GM18526 (cell line): ENCODE results near the gene ELOVL7.

ENCODE experiments used
- POLR2A ChIP-seq: IDR thresholded peaks from 3 replicates; pipeline ENCODE4 v1.6.1; 2011; ENCODE audit not compliant: insufficient read length; ENCODE audit errors: extremely low read depth

ELOVL7 gene

GRCh38 chr5:60765019-60765709, 78.9 kb downstream of the ELOVL7 start:
- no peak for TF ChIP-seq POLR2A

- TF ChIP-seq POLR2A = no peak
Observed at GRCh38 chr5:60763061-60763460, 81.0 kb downstream of the ELOVL7 start.

- TF ChIP-seq POLR2A = no peak
Observed at GRCh38 chr5:60754495-60754894, 89.6 kb downstream of the ELOVL7 start.

GRCh38 chr5:60744682-60745081, 99.4 kb downstream of the ELOVL7 start:
- TF ChIP-seq POLR2A = no peak

GRCh38 chr5:60743511-60744314, 100.4 kb downstream of the ELOVL7 start:
- no peak for TF ChIP-seq POLR2A

- no peak for TF ChIP-seq POLR2A
Observed at GRCh38 chr5:60740322-60740721, 103.7 kb downstream of the ELOVL7 start.

- TF ChIP-seq POLR2A = no peak
Observed at GRCh38 chr5:60738933-60739332, 105.1 kb downstream of the ELOVL7 start.

- TF ChIP-seq POLR2A = no peak
Observed at GRCh38 chr5:60738461-60738860, 105.6 kb downstream of the ELOVL7 start.

GRCh38 chr5:60727033-60727679, 116.9 kb downstream of the ELOVL7 start:
- no peak for TF ChIP-seq POLR2A

- TF ChIP-seq POLR2A = no peak
Observed at GRCh38 chr5:60724126-60724525, 119.9 kb downstream of the ELOVL7 start.

- TF ChIP-seq POLR2A = no peak
Observed at GRCh38 chr5:60722416-60722815, 121.7 kb downstream of the ELOVL7 start.

GRCh38 chr5:60719329-60719728, 124.7 kb downstream of the ELOVL7 start:
- no peak for TF ChIP-seq POLR2A

- TF ChIP-seq POLR2A = no peak
Observed at GRCh38 chr5:60718166-60718892, 125.7 kb downstream of the ELOVL7 start.

- TF ChIP-seq POLR2A = no peak
Observed at GRCh38 chr5:60712950-60713349, 131.1 kb downstream of the ELOVL7 start.

GRCh38 chr5:60710362-60710761, 133.7 kb downstream of the ELOVL7 start:
- no peak for TF ChIP-seq POLR2A
